ENCODE data around the gene LYL1. TPM values are rescaled to one million over a fixed set of nuclear protein-coding genes. Genes with fewer than 3 reads are reported as not detected.

The LYL1 gene
- total and polyA plus RNA-seq, 4 donors = 0.35 to 69.7 (median 2.3) TPM

GRCh38 chr19:13057147-13057572 is 45.5 kb downstream of the LYL1 start (continued):
- no peak for TF ChIP-seq REST (IDR thresholded peaks at IDR 0.05)

GRCh38 chr19:13056052-13056660 is 46.5 kb downstream of the LYL1 start:
- Histone ChIP-seq H3K36me3 (ENCODE audit: control insufficient read depth in 4 of 4, insufficient read depth in 3 of 4, low read depth in 1 of 4, low read length in 3 of 4) (no peaks in the 10 kb centered on the region), H3K9me3 (ENCODE audit: control insufficient read depth in 4 of 4, low read length in 3 of 4) (no peaks in the 10 kb centered on the region), H3K9ac (ENCODE audit: low read depth in 1 of 2, low read length in 2 of 2) (no peak overlapping the region), H3K4me3 (ENCODE audit: low read depth in 1 of 3, low read length in 3 of 3) (no peak overlapping the region), H3K27ac (ENCODE audit: low read depth in 1 of 2, low read length in 2 of 2) (peak overlapping the region; percentile 53 to 74), H3K27me3 (ENCODE audit: control insufficient read depth in 4 of 4, insufficient read depth in 4 of 4, low read length in 3 of 4) (no peaks in the 10 kb centered on the region), H3K4me1 (ENCODE audit: control insufficient read depth in 4 of 4, insufficient read depth in 4 of 4, low read length in 3 of 4) (peaks cover 3 to 61% (median 33%) of the 10 kb centered on the region in 4 donors)
- TF ChIP-seq JUND (IDR thresholded peaks at IDR 0.05) (no peak), FOXA1 (IDR thresholded peaks at IDR 0.05) (no peak), REST (IDR thresholded peaks at IDR 0.05) (no peak), RAD21 (IDR thresholded peaks at IDR 0.05) (no peak), NR2F2 (IDR thresholded peaks at IDR 0.05) (no peak), CTCF (IDR thresholded peaks at IDR 0.05; ENCODE audit: low read depth, low read length, missing input control) (no peak), ZBTB33 (IDR thresholded peaks at IDR 0.05) (no peak), GABPA (IDR thresholded peaks at IDR 0.05 in 1 of 2, conservative IDR thresholded peaks at IDR 0.05 in 1 of 2) (no peak), MAX (IDR thresholded peaks at IDR 0.05) (no peak), HNF4A (conservative IDR thresholded peaks at IDR 0.05) (no peak)
- no peak for DNase-seq (ENCODE audit: low spot score)
- WGBS = 74% methylated on average over 17 of the region's 17 CpGs
